ENCODE data around the gene GNPTAB.
"Not testable (repeated sequence)": the region's sequence is repeated elsewhere in the genome, so short reads cannot be mapped to it uniquely, and the experiment has no call there.

The GNPTAB gene

DNA sequence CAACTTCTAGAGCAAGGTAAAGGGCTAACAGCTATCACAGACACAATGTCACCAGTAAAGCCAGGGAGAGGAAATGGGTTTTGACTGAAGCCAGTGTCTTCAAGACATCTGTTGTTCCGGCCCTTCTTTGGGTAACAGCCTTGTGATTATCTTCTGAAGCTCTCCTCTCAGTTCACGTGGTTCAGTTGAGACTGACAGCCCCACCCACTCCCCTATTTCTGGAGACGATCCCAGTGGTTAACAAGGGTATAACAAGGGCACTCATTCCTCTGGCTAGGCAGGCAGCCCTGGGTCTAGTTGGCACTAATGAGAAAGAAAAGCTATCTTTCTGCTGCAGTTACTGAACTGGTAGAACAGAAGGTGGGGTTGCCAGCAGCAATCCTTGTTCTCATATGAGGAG lies 6.9 kb downstream of the GNPTAB start:
- DNase-seq (ENCODE audit: low read depth), result no peak
- no peak overlapping the region for H3K4me3 ChIP-seq (ENCODE audit: control insufficient read depth, low read depth, low read length)
- no peak for TF ChIP-seq CTCF (IDR thresholded peaks at IDR 0.05; ENCODE audit: control insufficient read depth, insufficient read depth, low read depth, low read length, missing control alignments)

DNA sequence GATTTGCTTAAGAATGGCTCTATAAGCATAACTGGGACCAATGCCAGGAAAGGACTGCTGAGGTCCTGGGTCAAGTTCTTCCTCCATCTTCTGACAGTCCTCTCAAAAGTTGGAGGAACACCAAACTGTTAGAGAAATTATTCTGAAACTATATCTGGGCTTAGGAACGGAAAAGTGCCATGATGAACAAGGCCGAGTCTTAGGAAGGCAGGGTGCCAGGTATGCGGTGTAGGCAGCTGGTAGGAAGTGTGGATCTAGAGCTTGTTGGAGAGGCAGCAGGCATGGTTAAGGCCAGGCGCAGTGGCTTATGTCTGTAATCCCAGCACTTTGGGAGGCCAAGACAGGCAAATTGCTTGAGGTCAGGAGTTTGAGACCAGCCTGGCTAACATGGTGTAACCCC lies 7.7 kb downstream of the GNPTAB start:
- TF ChIP-seq CTCF (IDR thresholded peaks at IDR 0.05; ENCODE audit: control insufficient read depth, insufficient read depth, low read depth, low read length, missing control alignments), result no peak
- no peak overlapping the region for H3K4me3 ChIP-seq (ENCODE audit: control insufficient read depth, low read depth, low read length)

GRCh38 chr12:101819467-101819866 lies 11.3 kb downstream of the GNPTAB start:
- H3K4me3 ChIP-seq (ENCODE audit: control insufficient read depth, low read depth, low read length), result no peak overlapping the region
- no peak for TF ChIP-seq CTCF (IDR thresholded peaks at IDR 0.05; ENCODE audit: control insufficient read depth, insufficient read depth, low read depth, low read length, missing control alignments)
- no peak for DNase-seq (ENCODE audit: low read depth)

More for the DNA sequence above, 7.7 kb downstream of the GNPTAB start:
- no peak for DNase-seq (ENCODE audit: low read depth)

- H3K4me3 ChIP-seq (ENCODE audit: control insufficient read depth, low read depth, low read length); DNase-seq (ENCODE audit: low read depth): not testable (repeated sequence)
Observed at GRCh38 chr12:101818689-101819088, 12.1 kb downstream of the GNPTAB start.

DNA sequence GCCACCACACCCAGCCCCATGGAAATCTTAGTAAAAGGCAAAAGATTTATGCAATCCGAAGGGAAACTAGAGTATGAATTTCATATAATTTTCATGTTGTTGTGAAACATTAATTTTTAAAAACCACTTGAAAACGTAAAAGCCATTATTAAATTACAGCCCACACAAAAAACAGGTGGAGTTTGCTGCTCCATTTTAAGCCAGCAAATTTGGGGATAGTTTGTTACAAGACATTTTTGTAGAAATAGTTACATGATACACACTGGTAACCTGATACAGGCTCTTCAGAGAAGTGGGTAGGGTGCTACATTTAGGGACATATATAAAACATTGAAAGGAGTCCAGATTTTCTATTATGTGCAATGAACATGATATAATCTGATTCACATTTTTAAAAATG lies 17.6 kb downstream of the GNPTAB start:
- no peak for DNase-seq (ENCODE audit: low read depth)

GRCh38 chr12:101812716-101813115 lies 18.0 kb downstream of the GNPTAB start:
- DNase-seq (ENCODE audit: low read depth); H3K4me3 ChIP-seq (ENCODE audit: control insufficient read depth, low read depth, low read length): not testable (repeated sequence)

More for the DNA sequence above, 17.6 kb downstream of the GNPTAB start:
- no peak overlapping the region for H3K4me3 ChIP-seq (ENCODE audit: control insufficient read depth, low read depth, low read length)
- no peak for TF ChIP-seq CTCF (IDR thresholded peaks at IDR 0.05; ENCODE audit: control insufficient read depth, insufficient read depth, low read depth, low read length, missing control alignments)

DNA sequence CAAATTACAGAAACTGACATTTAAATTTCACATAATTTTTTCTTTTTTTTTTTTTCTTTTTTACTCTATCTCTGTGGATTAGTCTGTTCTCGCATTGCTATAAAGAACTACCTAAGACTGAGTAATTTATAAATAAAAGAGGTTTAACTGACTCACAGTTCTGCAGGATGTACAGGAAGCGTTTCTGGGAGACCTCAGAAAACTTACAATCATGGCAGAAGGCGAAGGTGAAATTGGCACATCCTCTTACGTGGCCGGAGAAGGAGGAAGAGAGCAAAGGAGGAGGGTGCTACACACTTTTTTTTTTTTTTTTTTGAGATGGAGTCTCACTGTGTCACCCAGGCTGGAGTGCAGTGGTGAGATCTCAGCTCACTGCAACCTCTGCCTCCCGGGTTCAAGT lies 19.4 kb downstream of the GNPTAB start:
- H3K4me3 ChIP-seq (ENCODE audit: control insufficient read depth, low read depth, low read length); DNase-seq (ENCODE audit: low read depth): not testable (repeated sequence)

DNA sequence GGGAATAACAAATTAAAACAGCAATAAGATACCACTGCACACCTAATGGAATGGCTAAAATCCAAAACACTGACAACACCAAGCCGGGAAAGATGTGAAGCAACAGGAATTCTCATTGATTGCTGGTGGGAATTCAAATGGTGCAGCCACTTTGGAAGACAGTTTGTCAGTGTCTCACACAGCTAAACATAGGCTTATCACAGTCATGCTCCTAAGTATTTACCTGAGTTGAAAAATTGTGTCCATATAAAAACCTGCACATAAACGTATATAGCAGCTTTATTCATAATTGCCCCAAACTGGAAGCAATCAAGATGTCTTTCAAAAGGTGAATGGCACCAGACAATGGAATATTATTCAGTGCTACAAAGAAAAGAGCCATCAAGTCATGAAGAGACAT lies 21.6 kb downstream of the GNPTAB start:
- TF ChIP-seq CTCF (IDR thresholded peaks at IDR 0.05; ENCODE audit: control insufficient read depth, insufficient read depth, low read depth, low read length, missing control alignments), result no peak
- H3K4me3 ChIP-seq (ENCODE audit: control insufficient read depth, low read depth, low read length), result no peak overlapping the region
- DNase-seq (ENCODE audit: low read depth), result no peak
